Keratinocyte (primary cell): ENCODE data around the gene RASIP1.

ENCODE experiments used
- EZH2 ChIP-seq: IDR thresholded peaks from one replicate; pipeline ENCODE4 v1.6.1; 2012; ENCODE audit warnings: inconsistent platforms, mild to moderate bottlenecking, low read length, moderate library complexity
- TF ChIP-seq, protein P1 (sequence below), 3 experiments: IDR thresholded peaks in 1 of 3; conservative IDR thresholded peaks in 1 of 3; optimal IDR thresholded peaks in 1 of 3; 2 replicates in 2 of 3; 3 replicates in 1 of 3; pipeline versions ENCODE3 to v1.5.1; 2011; ENCODE audit warnings: low read length in 3 of 3, mild to moderate bottlenecking in 3 of 3, moderate library complexity in 2 of 3, control low read depth in 1 of 3, inconsistent platforms in 1 of 3; ENCODE audit not compliant: insufficient read depth in 2 of 3; ENCODE audit errors: extremely low read depth in 1 of 3

DNA sequence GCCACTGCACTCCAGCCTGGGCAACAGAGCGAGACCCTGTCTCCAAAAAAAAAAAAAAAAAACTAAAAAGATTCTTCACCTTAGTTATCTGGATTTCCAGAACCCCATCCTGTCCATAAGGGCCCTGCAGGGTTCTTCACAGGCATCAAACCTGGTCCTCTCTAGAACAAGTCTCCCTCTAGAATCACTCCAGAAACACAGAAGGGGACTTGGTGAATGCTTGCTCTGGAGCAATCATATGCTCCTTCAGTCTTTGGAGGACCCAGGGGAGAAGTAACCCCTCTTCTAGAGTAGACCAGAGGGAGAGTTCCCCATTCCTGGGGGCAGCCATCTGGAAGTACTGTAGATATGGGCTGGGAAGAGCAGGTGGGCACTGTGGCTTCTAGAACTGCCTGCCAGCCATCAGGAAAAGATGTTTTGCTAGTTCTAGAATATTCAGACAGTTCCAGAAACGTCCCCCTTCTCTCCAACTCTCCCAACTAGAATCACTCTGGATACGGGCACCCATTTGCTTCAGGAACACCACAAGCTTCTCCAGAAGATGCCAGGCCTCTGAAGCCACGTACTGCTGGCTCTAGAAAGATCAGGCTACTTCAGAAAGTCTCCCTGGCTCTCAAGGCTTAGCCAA lies 9.3 kb upstream of the RASIP1 start:
- TF ChIP-seq, protein P1, sequence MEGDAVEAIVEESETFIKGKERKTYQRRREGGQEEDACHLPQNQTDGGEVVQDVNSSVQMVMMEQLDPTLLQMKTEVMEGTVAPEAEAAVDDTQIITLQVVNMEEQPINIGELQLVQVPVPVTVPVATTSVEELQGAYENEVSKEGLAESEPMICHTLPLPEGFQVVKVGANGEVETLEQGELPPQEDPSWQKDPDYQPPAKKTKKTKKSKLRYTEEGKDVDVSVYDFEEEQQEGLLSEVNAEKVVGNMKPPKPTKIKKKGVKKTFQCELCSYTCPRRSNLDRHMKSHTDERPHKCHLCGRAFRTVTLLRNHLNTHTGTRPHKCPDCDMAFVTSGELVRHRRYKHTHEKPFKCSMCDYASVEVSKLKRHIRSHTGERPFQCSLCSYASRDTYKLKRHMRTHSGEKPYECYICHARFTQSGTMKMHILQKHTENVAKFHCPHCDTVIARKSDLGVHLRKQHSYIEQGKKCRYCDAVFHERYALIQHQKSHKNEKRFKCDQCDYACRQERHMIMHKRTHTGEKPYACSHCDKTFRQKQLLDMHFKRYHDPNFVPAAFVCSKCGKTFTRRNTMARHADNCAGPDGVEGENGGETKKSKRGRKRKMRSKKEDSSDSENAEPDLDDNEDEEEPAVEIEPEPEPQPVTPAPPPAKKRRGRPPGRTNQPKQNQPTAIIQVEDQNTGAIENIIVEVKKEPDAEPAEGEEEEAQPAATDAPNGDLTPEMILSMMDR (optimal IDR thresholded peaks at IDR 0.05 in 1 of 3, IDR thresholded peaks at IDR 0.05 in 1 of 3, conservative IDR thresholded peaks at IDR 0.05 in 1 of 3; ENCODE audit: extremely low read depth in 1 of 3, insufficient read depth in 2 of 3, low read length in 3 of 3) = no peak
- no peak for TF ChIP-seq EZH2
